Measurements from ENCODE around the gene SCFD2.
"Not testable (repeated sequence)": the region's sequence is repeated elsewhere in the genome, so short reads cannot be mapped to it uniquely, and the experiment has no call there.

The SCFD2 gene

DNA sequence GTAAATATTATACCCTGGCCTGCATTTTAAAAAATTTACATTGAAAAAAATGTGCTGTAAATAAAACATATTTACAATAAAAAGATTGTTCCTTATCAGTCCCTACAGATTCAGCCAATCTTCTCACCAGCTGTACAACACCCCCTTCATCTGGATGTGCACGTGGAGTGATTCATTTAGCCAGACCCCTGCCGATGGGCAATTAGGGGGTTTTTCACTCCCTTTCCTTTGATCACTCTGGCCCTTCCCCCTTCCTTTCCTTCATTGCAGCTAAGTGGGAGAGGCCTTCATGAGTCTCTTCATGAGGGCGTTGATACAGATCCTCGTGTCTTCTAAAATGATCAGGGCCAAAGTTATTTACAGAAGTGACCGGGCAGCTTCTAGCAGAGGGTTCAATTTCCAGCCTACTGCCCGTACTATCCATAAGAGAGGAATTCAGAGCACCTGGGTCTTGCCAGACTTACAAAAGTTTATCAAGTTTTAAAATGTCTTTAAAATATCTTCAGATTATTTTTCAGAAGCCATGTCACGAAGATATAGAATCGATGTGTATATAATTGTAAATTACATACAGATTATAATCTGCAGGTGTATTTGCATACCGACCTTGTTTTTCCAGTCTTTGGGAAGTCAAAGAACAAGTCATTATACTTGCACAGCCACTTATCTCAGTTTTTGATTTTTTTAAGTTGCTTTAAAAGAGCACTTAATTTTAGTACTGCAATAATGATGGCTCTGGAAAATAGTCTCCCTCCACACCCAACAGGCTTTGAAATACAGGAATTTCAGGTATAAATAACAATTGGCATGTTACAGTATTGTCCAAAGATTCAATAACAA, 525.1 kb downstream of the SCFD2 start:
- DNase-seq: no peak

DNA sequence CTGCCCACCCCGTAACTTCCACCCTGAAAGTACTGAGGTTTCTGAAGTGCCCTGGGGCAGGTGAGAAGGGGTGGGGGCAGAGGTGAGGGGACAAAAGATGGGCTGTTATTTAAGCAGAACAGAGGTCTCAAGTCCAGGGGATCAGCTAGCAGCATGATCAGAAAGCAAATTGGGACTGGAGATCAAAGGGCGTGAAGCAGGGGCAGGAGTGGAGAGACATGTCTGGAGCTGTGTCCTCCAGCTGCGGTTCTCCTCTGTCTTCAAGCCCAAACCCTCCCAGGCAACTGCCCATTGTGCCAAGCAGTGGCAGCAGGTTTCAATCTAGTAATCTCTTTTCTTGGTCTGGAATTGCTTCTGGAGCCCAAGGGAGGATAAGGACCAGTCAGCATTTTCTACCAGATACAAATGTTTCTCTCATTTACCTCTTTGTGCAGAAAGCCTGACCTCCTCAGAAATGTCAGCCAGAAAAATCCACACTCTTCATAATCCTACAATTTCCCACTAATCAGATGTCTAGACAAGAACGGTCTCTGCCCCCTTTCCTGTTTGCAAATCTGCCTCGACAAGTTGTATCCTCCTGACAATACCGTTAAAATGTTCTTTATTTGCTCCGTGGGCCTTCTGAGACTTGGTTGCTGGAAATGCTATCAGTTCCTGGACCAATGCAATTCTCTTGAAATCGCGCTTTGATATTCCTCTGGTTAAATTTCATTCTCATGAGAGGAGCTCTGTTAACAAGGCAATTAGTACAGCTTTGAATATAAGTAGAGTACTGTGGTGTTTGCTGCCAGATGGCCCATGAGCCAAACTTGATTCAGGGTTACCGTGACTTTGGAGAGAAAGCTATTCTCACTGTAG, 526.9 kb downstream of the SCFD2 start:
- DNase-seq: no peak

DNA sequence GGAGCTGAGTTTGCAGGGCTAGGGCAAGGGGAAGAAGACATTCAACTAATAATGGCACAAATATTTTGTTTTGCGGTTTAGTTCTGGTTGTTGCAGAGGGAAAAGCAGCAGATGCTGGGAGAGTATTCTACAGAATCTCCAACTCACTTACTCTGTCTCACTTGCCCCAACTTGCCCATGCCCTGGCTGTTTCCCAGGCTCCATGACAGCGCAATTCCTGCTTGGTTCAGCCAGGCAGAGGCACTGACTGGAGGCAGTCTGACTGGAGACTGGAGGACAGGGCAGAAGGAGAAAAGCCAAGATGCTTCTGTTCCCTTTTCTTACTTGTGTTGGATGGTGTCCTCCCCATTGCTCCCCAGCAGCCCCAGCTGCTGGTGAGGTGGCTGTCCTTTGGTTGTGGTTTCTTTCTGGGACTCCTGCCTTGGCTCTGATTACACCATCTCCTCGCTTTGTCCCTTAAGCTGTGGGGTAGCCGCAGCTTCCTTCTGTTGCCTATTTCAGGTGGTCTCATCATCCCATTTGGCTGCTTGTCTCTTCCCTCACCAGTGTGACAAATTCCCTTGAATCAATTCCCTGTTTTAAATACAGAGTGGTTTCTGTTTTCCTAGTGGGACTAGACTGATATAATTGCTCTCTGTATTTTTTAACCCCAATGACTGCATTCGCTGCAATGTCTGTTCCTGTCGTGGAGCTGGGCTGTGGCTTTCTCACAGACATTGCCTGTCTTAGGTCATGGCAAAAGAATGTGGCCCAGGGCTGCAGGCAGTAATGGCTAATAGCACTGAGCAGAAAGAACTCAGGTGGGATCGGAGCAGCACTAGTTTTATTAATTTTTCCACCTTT, 527.9 kb downstream of the SCFD2 start:
- no peak for DNase-seq

DNA sequence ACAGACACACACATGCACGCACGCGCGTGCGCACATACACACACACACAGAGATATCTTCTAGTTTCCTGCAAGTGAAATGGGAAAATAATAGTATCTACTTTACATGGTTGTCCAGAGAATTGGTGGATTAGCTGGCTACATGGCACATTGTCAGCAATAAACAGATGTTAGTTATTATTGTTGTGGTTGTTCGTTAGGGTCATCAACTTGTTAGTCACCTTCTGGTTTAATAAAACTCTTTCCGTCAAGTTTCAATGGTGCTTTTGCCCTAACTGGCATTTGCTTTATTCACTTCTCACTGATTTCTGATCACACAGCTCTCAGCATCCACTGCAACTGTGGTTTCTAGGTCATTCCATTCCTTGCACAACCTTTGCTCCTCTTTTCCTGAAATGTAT, 529.2 kb downstream of the SCFD2 start:
- no peak for DNase-seq

DNA sequence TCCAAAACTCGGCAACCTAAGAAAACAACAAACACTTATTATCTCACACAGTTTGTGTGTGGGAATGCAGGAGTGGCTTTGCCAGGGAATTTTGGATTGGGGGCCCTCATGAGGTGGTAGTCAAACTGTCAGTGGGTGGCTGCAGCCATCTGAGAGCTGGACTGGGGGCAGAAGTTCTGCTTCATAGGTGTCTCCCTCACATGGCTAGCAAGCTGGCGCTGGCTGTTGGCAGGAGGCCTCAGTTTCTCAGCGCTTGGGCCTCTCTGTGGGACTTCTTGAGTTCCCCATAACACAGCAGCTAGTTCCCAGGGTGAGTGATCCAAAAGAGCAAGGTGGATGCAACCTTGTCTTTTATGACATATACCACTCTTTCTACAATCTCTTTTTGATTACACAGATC, 529.7 kb downstream of the SCFD2 start:
- no peak for DNase-seq

DNA sequence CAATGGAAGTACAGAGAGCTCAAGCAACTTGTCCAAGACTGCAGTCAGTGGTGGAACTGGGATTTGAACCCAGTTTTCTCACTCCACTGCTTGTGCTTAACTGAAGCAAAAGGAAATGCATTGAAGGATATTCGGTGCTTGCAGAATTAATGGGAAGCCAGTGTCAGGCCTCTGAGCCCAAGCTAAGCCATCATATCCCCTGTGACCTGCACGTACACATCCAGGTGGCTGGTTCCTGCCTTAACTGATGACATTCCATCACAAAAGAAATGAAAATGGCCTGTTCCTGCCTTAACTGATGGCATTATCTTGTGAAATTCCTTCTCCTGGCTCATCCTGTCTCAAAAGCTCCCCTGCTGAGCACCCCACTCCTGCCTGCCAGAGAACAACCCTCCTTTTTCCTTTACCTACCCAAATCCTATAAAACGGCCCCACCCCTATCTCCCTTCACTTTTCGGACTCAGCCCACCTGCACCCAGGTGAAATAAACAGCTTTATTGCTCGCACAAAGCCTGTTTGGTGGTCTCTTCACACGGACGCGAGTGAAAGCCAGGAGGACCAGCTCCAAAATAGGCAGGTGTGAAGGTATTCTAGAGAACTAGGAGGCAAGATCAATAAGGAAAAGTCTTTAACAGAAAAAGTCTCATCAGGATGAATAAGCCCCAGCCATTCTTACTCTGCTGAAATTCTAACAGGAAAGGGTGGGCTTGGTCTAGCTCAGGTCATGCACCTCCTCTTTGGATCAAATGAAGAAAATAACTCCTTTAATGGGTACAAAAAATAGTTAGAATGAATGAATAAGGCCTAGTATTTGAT, 531.0 kb downstream of the SCFD2 start:
- not testable (repeated sequence) for DNase-seq

DNA sequence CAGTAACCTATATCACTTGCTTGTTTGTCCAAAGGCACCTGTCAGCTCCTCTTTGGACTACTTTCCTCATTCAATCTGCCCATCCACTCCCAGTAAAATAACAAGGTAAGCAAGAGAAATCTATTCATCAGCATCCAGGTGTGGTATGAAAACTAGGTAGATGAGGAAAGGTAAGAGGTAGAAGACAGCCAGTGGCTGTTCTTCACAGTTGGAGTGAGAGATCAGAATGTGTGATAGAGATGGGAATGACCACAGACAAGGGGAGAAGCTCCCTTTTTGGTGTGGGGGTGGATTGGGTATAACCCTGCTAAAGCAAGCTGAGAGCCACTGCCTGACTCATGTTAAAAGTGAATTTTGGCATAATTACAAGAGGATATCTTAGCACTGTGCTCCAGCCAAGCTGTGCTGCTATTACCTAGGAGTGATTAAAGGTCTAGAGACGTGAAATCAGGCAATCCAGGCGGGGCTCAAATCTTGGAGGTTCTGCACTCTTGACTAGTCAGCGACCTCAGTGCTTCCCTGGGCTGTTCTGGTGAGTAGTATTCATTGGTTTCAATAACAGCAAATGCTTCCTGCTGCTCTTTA, 531.8 kb downstream of the SCFD2 start:
- no peak for DNase-seq

DNA sequence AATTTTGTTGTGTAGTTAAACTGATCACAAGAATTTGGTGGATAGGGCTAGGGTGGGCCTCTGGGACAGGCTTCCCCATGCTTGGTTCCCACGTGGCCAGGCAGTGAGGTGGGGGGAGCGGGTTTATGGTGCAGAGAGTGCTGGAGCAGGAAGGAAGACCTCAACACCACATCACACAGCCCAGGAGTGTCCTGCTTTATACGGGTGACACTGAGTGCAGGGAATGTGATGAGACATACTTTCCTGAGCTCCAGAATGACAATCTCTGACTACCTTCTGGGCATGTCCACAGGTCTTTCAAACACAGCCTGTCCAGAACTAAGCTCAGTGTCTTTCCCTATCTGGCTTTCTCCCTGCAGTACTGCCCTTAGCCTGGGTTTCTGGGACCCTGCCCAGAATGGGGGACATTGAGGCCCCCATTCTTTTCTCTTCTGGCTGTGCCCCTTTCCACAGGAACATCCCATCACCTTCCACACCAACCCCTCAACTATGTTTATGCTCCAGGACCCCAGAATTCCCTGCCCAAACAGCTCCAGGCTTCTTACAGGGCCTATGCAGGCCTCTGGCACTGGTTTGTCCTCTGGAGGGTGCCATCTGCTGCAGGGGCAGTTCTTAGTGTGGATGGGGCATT, 540.3 kb downstream of the SCFD2 start:
- no peak for DNase-seq

DNA sequence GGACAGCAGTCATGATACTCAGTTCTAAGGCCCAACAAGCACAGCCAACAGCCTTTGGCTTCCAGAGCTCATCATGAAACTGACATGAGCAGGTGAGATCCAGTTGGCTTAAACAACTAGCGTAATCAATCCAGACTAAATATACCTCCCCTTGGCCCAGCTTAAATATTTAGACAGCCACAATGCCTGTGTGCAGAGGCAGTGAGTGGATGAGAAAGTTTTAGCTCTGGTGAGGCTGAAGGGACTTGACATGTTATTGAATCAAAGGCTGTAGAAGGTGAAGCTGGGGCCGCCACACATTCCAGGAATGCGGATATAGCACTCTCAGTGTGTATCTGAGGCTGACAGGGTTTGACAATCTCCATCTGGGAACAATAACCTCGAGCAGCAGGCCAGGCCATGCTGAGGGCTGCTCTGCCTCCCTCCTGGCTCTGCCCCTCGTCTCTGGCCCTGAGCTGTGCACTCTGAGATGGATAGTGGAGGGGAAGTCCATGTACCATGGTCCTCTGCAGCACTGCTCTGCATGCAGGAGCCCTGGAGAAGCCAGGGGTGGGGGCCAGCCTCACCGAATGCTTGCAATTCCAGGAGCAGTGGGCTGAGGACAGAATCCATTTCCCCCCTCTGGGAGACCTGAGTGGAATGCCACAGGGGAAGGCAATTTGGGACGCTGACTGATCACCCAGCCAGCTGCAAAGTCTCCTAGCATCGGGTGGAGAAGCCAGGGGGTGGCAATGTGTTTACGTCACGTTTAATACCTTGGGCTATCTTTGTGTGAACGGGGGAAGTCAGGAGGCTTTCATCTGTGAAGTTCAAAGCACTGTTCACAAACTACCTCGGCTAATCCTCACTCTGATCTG, 541.0 kb downstream of the SCFD2 start:
- no peak for DNase-seq

DNA sequence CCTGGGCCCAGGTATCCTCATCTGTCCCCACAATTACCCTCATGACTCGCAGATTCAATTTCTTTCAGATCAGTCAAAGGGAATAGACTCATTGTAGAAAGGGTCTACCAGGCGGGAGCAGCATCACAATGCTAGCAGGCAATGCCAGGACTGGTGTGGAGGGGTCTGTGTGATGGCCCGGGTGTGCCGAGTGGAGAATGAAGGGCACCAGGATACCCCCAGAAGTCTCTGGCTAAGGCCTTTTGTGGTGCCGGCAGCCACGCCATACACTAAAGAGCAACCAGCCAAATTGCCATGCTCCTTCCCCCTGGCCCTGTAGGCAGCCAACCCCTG, 541.6 kb downstream of the SCFD2 start:
- no peak for DNase-seq

DNA sequence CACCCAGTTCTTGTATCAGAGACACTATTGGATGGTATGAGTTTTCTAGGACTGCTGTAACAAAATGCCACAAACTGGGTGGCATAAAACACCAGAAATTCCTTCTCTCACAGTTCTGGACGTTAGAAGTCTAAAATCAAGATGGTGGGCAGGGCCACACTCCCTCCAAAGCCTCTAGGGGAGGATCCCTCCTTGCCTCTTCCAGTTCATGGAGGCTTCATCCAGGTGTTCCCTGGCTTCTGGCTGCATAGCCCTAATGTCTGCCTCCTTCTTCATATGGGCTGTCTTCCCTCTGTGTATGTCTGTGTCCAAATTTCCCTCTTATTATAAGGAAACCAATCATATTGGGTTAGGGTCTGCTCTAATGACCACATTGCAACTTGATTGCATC, 542.2 kb downstream of the SCFD2 start:
- no peak for DNase-seq
